K562 (cell line): Measurements from ENCODE around the gene CSF2. TPM values are rescaled to one million over a fixed set of nuclear protein-coding genes. Genes with fewer than 3 reads are reported as not detected.

Experiments
- ARID2 ChIP-seq: fragments of 450-650 bp; IDR thresholded peaks from 2 replicates; pipeline ENCODE4 v1.6.1; 2017; ENCODE audit warnings: antibody characterized with exemption, mild to moderate bottlenecking
- ATF2 ChIP-seq: sonication (generic); formaldehyde crosslinking; IDR thresholded peaks from 2 replicates; pipeline ENCODE4 v1.8.1; 2022; ENCODE audit warnings: missing genetic modification reagents
- CEBPZ ChIP-seq: fragments of 150-350 bp; IDR thresholded peaks from 2 replicates; pipeline ENCODE4 v1.6.1; 2014; ENCODE audit warnings: low read depth, mild to moderate bottlenecking, low read length, borderline replicate concordance
- GATA2 ChIP-seq: sonication (generic); formaldehyde crosslinking; IDR thresholded peaks from 2 replicates; pipeline ENCODE4 v1.4.0; 2020; ENCODE audit warnings: mild to moderate bottlenecking, missing genetic modification reagents
- GATAD2A ChIP-seq: fragments of 450-650 bp; IDR thresholded peaks from 2 replicates; pipeline ENCODE4 v1.6.1; 2017
- HSF4 ChIP-seq: fragments of 250-450 bp; sonication (Bioruptor Pico); IDR thresholded peaks from 2 replicates; pipeline ENCODE4 v2.1.2; 2022; ENCODE audit warnings: mild to moderate bottlenecking, moderate library complexity, borderline replicate concordance
- LEF1 ChIP-seq: fragments of 450-650 bp; IDR thresholded peaks from 2 replicates; pipeline ENCODE4 v1.6.1; 2016; ENCODE audit warnings: mild to moderate bottlenecking
- NONO ChIP-seq, 2 experiments: fragments of 200-400 bp in 1 of 2; fragments of 450-650 bp in 1 of 2; formaldehyde crosslinking in 1 of 2; IDR thresholded peaks; 2 replicates each; pipeline ENCODE4 v1.6.1; 2017; ENCODE audit warnings: low read depth in 2 of 2, mild to moderate bottlenecking in 2 of 2, moderate library complexity in 2 of 2, low read length in 1 of 2
- OTX1 ChIP-seq: fragments of 450-650 bp; formaldehyde crosslinking; IDR thresholded peaks from 2 replicates; pipeline ENCODE4 v1.4.0; 2022; ENCODE audit warnings: mild to moderate bottlenecking
- RFX7 ChIP-seq: fragments of 250-450 bp; sonication (Bioruptor Pico); IDR thresholded peaks from 2 replicates; pipeline ENCODE4 v1.5.1; 2021; ENCODE audit warnings: mild to moderate bottlenecking
- SMAD4 ChIP-seq: fragments of 250-450 bp; sonication (Bioruptor Pico); conservative IDR thresholded peaks from 2 replicates; pipeline ENCODE4 v1.8.0; 2021; ENCODE audit warnings: inconsistent platforms, mild to moderate bottlenecking, moderate library complexity
- ZBTB12 ChIP-seq: fragments of 250-450 bp; sonication (Bioruptor Pico); IDR thresholded peaks from 2 replicates; pipeline ENCODE4 v1.4.0; 2020
- ZNF511 ChIP-seq: sonication (generic); formaldehyde crosslinking; IDR thresholded peaks from 2 replicates; pipeline ENCODE4 v1.8.0; 2022; ENCODE audit warnings: mild to moderate bottlenecking, missing genetic modification reagents
- ZNF695 ChIP-seq: fragments of 450-650 bp; formaldehyde crosslinking; IDR thresholded peaks from 2 replicates; pipeline ENCODE4 v1.4.0; 2020; ENCODE audit warnings: mild to moderate bottlenecking, moderate library complexity
- ZNF740 ChIP-seq, 3 experiments: fragments of 200-800 bp in 1 of 3; sonication (Bioruptor generic) in 1 of 3; sonication (generic) in 1 of 3; formaldehyde crosslinking in 1 of 3; IDR thresholded peaks; 2 replicates each; pipeline versions ENCODE4 v1.6.1 to v1.8.0; 2016 to 2022; ENCODE audit warnings: mild to moderate bottlenecking in 2 of 3, missing compliant biosample characterization in 2 of 3, missing genetic modification characterization in 2 of 3, missing genetic modification reagents in 1 of 3
- ZNF764 ChIP-seq: fragments of 250-450 bp; sonication (Bioruptor Pico); IDR thresholded peaks from 2 replicates; pipeline ENCODE4 v1.4.0; 2020; ENCODE audit warnings: low read depth, mild to moderate bottlenecking, moderate library complexity
- polyA plus RNA-seq, 8 experiments: library from polyadenylated mRNA; depleted of rRNA in 4 of 8; stranded (reverse) in 5 of 8; unstranded in 3 of 8; fragments of >200 nt; fragmentation: Nextera tagmentation in 2 of 8; fragmentation: Illumina TruSeq in 1 of 8; extraction: Ambion mirVana in 2 of 8; extraction: Trizol in 1 of 8; gene quantifications; 2 replicates each; pipeline versions ENCODE4 v1.2.1 to v1.2.3, GENCODE V29; 2011 to 2014; ENCODE audit warnings: inconsistent platforms in 1 of 8, missing spikeins in 1 of 8
- total RNA-seq, 7 experiments: library from RNA; depleted of rRNA in 6 of 7; stranded (reverse); fragments of >200 nt in 6 of 7; fragmentation: Illumina TruSeq in 2 of 7; extraction: Trizol in 2 of 7; gene quantifications; 2 replicates each; pipeline versions ENCODE4 v1.2.1 to v1.2.3, GENCODE V29; 2011 to 2021; ENCODE audit warnings: low replicate concordance in 1 of 7
- TF ChIP-seq, protein P1 (sequence below): fragments of 450-650 bp; conservative IDR thresholded peaks from 2 replicates; pipeline ENCODE4 v1.6.1; 2016; ENCODE audit warnings: missing genetic modification characterization, low read depth, mild to moderate bottlenecking, control low read depth, missing compliant biosample characterization

The CSF2 gene
- total and polyA plus RNA-seq, 9 of the 15 experiments (the other 6 are each of a cell fraction or from before 2014, with no cell fraction given) = 0.25 to 0.29 TPM; not detected in 7

DNA sequence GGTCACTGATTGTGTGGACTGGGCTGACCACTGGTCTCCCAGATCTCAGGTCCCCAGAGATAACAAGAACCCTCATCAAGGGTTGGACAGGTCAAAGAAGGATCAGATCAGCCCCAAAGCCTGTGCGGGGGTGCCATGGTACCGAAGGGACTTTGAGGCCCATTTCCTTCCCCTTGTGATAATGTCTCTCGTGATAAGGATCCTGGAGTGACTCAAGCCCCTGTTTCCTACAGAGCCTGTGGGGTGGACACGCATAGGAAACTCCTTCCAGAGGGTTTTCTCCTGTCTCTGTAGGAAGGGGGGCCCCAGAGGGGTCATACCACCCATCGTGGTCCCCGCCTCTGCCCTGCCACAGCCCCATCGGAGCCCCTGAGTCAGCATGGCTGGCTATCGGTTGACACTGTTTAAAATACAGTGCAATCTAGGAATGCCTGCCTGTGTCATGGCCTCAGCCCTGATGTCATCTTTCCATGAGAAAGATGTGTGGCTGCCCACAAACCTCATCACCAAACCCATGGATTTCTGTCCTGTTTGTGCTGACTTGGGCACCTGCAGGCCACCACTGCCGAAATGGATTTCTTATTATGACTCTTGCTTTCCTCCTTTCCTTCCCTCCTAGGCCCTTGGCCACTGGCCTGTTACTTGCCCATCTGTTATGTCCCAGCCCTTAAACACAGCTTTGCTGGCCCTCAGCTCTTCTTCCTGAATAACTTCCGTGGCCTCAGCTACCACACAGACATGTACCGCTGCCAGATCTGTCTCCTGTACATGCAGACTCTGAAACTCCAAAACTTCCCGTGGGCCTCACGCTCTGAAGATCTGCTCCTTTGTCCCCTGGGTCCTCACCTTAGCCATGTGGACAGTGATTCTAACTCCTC is 2.9 kb upstream of the CSF2 start (continued):
- TF ChIP-seq ZNF511 (CRISPR knock-in tag) (no peak), GATAD2A (0 out of 2 replicates have a peak, but pooled peaks have one; percentile 60), ZNF740 (CRISPR knock-in tag; IDR thresholded peaks at IDR 0.05) (no peak), ZNF740 (tag; IDR thresholded peaks at IDR 0.05) (no peak), LEF1 (no peak), SMAD4 (peak; percentile 62), RFX7 (CRISPR knock-in tag) (no peak), ARID2 (no peak), HSF4 (no peak), CEBPZ (no peak), ZNF764 (CRISPR knock-in tag) (no peak), OTX1 (CRISPR knock-in tag) (no peak), GATA2 (peak; percentile 17; the same call in 1 of the 2 replicates), ZNF695 (no peak), ATF2 (CRISPR knock-in tag) (no peak), ZBTB12 (CRISPR knock-in tag) (no peak; the same call in 1 of the 2 replicates), NONO (IDR thresholded peaks at IDR 0.05; ENCODE audit: low read depth in 2 of 2, low read length in 1 of 2) (no peak)
- TF ChIP-seq, protein P1, sequence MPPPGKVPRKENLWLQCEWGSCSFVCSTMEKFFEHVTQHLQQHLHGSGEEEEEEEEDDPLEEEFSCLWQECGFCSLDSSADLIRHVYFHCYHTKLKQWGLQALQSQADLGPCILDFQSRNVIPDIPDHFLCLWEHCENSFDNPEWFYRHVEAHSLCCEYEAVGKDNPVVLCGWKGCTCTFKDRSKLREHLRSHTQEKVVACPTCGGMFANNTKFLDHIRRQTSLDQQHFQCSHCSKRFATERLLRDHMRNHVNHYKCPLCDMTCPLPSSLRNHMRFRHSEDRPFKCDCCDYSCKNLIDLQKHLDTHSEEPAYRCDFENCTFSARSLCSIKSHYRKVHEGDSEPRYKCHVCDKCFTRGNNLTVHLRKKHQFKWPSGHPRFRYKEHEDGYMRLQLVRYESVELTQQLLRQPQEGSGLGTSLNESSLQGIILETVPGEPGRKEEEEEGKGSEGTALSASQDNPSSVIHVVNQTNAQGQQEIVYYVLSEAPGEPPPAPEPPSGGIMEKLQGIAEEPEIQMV (tag) = 0 out of 2 replicates have a peak, but pooled peaks have one; percentile 52
